HG02981 (cell line): Measurements from ENCODE around the gene ECEL1.
"Not testable (repeated sequence)": the region's sequence is repeated elsewhere in the genome, so short reads cannot be mapped to it uniquely, and the experiment has no call there.

Source experiments
- ATAC-seq: cut with Tn5 transposase; IDR thresholded peaks from one replicate; pipeline ENCODE4 v1.9.1; 2021; ENCODE audit warnings: mild to moderate bottlenecking, moderate library complexity; ENCODE audit not compliant: unreplicated experiment

Gene ECEL1

GRCh38 chr2:232460171-232460570, 27.5 kb downstream of the ECEL1 start:
- no peak for ATAC-seq

DNA sequence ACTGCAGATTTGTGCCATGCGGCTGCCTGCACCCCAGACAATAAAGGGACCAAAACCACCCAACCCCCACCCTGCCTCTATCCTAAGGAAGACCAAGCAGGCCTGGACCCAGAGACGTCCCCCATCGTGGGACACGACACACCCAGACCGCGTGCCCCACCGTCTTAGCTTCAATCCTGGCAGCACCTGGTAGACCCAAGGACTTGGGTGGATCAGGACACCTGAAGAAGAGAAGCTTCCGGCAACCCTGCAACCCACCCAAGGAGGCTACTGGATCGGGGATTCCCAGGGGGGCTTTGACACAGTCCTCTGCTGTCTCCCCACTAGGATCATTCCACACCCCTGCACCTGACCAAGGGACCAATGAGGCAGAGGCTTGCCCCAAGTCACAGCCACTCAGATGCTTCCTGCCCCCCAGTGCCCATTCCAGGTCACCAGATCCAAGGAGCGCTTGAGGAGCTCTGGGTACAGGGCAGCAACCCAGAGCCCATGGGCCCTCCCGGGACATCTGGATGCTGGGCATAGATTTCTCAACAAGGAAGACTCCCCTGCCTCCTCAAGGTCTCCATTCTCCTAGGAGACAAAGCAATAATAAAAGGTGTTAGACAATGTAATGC, 28.1 kb downstream of the ECEL1 start:
- no peak for ATAC-seq

GRCh38 chr2:232458661-232459418, 28.8 kb downstream of the ECEL1 start:
- ATAC-seq, result no peak

GRCh38 chr2:232458051-232458660, 29.5 kb downstream of the ECEL1 start:
- no peak for ATAC-seq

GRCh38 chr2:232457121-232458011, 30.3 kb downstream of the ECEL1 start:
- ATAC-seq, result no peak

GRCh38 chr2:232456296-232457120, 31.1 kb downstream of the ECEL1 start:
- no peak for ATAC-seq

GRCh38 chr2:232455426-232456255, 32.0 kb downstream of the ECEL1 start, which contains the start of gene ALPI:
ALPI (plus strand) TSS chr2:232456153; CDS start chr2:232456200, 47 bp downstream.
- ATAC-seq, result no peak

DNA sequence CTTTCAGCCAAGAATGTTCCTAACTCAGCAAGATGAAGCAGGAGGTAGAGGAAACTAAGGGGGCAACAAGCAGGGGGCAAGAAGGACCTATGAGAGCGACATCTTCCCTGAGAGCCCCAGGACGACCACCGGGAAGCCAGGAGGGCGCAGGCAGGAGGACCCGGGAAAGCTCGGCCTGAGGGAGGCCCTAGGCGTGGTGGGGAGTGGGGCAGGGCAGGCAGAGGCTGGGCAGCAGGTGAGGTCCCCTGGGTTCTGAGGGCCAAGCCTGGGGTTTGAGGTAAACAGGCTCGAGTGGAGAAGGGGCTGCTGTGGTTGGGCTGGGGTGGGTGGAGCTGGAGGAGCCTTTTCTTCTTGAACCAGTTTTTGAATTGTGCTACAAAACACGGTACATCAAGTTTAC, 33.0 kb downstream of the ECEL1 start:
- no peak for ATAC-seq

- ATAC-seq, result not testable (repeated sequence)
These were observed 36.0 kb downstream of the ECEL1 start for GRCh38 chr2:232451645-232452044.

DNA sequence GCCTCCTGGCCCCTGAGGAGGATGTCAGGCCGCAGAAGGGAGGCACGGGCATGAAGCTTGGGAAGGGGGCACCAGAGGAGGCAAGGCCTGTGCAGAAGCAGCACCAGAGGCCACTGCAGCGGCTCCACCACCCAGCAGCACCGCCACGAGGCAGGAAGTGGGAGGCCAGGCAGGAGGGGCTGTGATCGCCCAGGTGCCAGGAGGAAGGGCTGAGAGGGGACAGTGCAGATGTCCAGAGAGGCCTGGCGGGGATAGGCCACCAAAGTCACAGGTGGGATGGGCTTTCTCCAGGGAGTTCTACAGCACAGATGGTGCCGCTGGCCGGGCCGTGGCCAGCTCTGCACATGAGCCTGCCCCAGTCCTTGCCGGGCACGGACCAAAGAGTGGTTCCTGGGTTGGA, 37.7 kb downstream of the ECEL1 start:
- ATAC-seq, result no peak

DNA sequence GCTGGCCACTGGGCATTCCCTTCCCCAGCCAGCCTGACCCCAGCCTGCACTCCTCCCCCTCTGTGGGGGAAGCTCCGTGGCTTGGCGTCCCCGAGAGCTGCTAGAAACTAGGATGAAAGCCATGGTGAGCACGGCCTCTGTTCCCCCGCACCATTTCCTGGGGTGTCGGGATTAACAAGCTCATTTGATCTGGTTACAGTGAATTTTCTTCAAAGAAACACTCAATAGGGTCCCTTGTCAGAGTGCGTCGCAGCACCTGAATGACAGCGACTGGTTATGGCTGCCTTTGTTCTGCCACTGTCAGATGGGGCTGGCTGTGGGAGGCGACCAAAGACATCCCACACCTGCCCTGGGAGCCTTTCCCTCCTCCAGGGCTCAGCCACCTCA, 39.3 kb downstream of the ECEL1 start:
- no peak for ATAC-seq

DNA sequence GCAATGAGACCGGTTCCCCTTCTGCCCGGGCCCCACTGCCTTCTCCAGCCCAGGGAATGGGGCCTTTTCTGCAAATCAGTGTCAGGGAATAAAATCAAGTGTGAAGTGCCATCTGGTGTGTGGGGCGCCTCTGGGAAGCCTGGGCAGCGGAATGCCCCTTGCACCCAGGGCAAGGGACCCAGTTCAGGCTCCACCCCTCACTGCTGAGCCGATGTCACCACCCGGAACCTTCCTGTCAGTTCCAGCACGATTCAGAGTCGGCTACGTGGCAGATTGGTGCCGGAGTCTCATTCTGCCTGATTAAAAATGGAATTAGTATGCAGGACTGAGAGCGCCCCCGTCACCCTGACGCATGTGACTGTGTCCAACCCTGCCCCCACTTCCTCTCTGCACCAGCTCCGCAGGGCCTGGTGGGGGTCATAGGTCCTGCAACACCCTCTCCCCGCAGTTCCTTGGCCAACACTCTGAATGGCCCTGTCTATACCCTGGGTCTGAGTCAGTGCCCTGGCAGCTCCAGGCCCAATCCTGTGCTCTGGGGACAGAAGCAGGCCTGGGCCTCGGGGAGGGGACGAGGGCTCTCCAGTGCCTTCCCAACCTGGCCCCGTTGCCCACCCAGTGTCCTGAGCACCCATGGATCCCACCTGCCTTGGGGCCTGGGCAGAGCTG, 39.9 kb downstream of the ECEL1 start:
- no peak for ATAC-seq

DNA sequence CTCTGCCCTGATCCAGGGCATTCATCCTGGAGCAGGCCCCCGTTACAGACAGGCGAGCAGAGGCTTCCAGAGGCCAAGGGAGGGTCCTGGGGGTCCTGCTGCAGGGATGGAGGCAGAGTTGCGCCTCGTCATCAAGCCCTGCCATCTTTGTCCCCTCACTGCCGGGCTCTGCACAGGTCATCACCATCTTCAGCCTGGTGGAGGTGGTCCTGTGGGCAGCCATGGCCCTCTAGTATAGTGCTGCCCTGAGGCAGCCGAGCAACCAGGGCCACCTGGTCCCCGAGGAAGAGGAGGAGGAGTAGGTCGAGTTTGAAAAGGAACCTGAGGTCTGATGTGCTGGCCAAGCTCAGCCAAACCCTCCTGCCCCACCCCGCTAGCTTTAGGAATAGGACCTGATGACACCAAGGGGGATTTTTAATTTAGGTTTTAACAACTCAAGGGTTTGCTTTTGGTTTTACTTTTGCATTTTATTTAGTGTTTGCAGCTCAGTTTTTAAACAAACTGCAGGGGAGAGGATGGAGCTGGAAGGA, 40.5 kb downstream of the ECEL1 start:
- no peak for ATAC-seq

DNA sequence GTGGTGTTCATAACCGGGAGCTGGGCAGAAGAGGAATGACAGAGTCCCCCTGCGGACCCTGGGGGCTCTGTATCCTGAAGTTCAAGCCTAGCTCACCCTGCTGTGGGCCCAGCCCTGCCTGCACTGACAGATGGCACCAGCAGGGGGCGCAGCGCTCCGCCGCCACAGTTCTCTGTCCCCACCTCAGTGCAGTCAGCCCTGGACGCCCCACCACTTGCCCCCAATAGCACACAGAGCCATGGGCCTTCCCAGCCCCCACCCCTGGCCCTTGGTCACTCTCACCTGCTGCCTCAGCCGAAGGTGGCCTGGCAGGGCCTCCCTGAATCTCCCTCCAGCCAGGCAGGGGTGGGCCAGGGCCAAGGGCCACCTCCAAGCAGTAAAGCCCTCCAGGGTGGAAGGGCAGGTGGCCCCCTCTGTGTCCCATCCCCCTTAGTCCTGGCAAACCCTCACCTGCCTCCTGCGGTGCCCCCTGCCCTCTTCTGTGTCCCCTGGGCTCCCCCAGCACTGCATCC, 41.3 kb downstream of the ECEL1 start:
- not testable (repeated sequence) for ATAC-seq

DNA sequence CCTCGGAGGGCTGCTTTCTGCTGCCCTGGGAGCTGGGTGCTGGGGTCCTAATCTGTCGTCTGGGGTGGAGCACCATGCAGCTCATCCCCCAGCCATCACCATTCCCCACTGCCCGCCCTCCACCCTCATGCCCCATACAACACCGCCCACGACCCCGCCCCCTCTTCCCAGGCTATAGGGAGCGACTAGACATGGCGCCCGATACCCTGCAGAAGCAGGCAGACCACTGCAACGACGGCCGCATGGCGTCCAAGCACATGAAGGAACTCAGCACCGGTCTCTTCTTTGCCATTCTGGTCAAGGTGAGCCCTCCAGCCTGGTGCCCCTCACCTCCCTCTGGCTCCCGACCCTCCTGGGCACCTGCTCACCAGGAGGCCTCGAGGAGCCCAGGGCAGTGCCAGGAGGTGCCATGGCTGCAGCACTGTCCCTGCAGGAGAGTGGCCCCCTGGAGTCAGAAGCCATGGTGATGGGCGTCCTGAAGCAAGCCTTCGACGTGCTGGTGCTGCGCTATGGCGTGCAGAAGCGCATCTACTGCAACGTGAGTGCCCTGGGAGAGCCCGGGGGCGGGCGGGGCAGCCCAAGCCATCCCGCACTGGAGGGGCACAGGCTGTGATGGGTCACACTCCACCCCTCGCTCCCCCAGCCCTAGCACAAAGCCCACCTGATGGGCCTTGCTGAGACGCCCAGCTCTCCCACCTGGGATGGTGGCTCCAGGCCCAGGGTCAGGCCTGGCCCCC, 42.3 kb downstream of the ECEL1 start:
- ATAC-seq, result not testable (repeated sequence)

DNA sequence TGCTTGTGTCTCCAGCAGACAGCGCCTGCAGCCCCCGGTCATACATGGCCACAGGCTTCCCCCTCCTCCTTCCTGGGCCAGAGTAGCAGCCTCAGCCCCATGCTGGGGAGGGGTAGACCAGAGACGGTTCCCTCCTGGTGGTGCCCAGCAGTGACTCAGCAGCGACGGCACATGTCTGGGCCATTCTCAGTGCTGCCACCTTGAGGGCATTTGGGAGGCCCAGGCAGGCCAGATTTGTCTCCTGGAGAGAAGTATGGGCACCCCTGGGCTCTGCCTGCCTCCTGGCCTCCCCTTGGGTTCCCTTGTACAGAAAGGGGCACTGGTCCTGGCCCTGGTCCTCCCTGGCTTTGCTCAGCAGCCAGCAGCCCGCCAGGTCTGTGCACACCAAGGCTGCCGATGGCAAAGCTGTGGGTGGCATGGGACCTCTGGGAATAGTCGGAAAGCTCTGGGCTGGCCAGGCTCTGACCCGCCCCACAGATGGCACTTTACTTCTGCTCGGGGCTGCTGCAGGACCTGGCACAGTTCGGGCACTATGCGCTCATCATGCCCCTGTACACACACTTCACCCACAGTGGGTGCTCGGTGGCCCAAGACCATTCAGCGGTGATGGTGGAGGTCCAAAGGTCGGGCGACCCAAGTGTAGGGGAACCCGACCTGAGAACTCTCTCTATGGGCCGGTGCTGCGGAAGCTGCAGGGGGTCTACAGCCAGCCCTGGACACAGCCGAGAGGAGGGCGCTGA, 43.1 kb downstream of the ECEL1 start:
- no peak for ATAC-seq
